DOHH2 (cell line): Measurements from ENCODE around the gene UROC1.

Source experiments
- H3F3A ChIP-seq: fragments of 200-600 bp; sonication (generic), shearing (Covaris generic); 2 replicates; pipeline ENCODE4 v1.6.0; 2016; ENCODE audit warnings: antibody characterized with exemption, mild to moderate bottlenecking; ENCODE audit not compliant: control insufficient read depth, insufficient read depth
- H3K27ac ChIP-seq: fragments of 200-600 bp; sonication (generic); 2 replicates; pipeline ENCODE4 v1.5.1; 2014; ENCODE audit warnings: low read depth, mild to moderate bottlenecking, low read length, moderate library complexity
- H3K27me3 ChIP-seq: fragments of 200-600 bp; sonication (generic); 2 replicates; pipeline ENCODE4 v1.6.1; 2014; ENCODE audit warnings: mild to moderate bottlenecking, low read length, mixed read lengths; ENCODE audit not compliant: control insufficient read depth
- H3K36me3 ChIP-seq: fragments of 200-600 bp; sonication (generic); 2 replicates; pipeline ENCODE4 v1.6.1; 2014; ENCODE audit warnings: mild to moderate bottlenecking, low read length, moderate library complexity, mixed read lengths; ENCODE audit not compliant: control insufficient read depth
- H3K4me1 ChIP-seq: fragments of 200-600 bp; sonication (generic); 2 replicates; pipeline ENCODE4 v1.6.1; 2014; ENCODE audit warnings: mild to moderate bottlenecking, low read length, mixed read lengths; ENCODE audit not compliant: control insufficient read depth
- H3K4me2 ChIP-seq: fragments of 200-600 bp; sonication (generic); 2 replicates; pipeline ENCODE4 v1.6.0; 2014; ENCODE audit warnings: mild to moderate bottlenecking, low read length, moderate library complexity
- H3K4me3 ChIP-seq: fragments of 200-600 bp; sonication (generic); 2 replicates; pipeline ENCODE4 v1.5.1; 2014; ENCODE audit warnings: mild to moderate bottlenecking, low read length, mixed read lengths
- H3K79me2 ChIP-seq: fragments of 200-600 bp; sonication (generic); 2 replicates; pipeline ENCODE4 v1.6.1; 2014; ENCODE audit warnings: mild to moderate bottlenecking, low read length, mixed read lengths; ENCODE audit not compliant: control insufficient read depth
- H3K9me2 ChIP-seq: fragments of 200-600 bp; sonication (generic); replicated peaks from 2 replicates; pipeline ENCODE4 v1.6.1; 2014; ENCODE audit warnings: mild to moderate bottlenecking, low read length, mixed read lengths; ENCODE audit not compliant: control insufficient read depth
- H3K9me3 ChIP-seq: fragments of 200-600 bp; sonication (generic); 2 replicates; pipeline ENCODE4 v1.6.1; 2014; ENCODE audit warnings: antibody characterized with exemption, low read length, mixed read lengths; ENCODE audit not compliant: control insufficient read depth, insufficient read depth
- H4K20me1 ChIP-seq: fragments of 200-600 bp; sonication (generic); 2 replicates; pipeline ENCODE4 v1.6.0; 2014; ENCODE audit warnings: low read depth, mild to moderate bottlenecking, antibody characterized with exemption, low read length, moderate library complexity; ENCODE audit not compliant: control insufficient read depth, insufficient read depth
- CTCF ChIP-seq: fragments of 200-600 bp; sonication (generic); IDR thresholded peaks from one replicate; pipeline ENCODE4 v1.5.1; 2014; ENCODE audit warnings: antibody characterized with exemption, mild to moderate bottlenecking, low read depth, low read length; ENCODE audit not compliant: poor library complexity, severe bottlenecking
- EZH2phosphoT487 ChIP-seq: fragments of 200-600 bp; sonication (generic); IDR thresholded peaks from 2 replicates; pipeline ENCODE4 v1.6.1; 2017; ENCODE audit warnings: borderline replicate concordance, mild to moderate bottlenecking, antibody characterized with exemption, low read length, moderate library complexity, mixed read lengths

The UROC1 gene

GRCh38 chr3:126557761-126558160, 40.2 kb upstream of the UROC1 start:
- no peak overlapping the region for H3K4me2 ChIP-seq
- H3K4me1 ChIP-seq = no peaks in the 10 kb centered on the region
- no peaks in the 10 kb centered on the region for H3K79me2 ChIP-seq
- no peaks in the 10 kb centered on the region for H3F3A ChIP-seq
- H4K20me1 ChIP-seq = no peaks in the 10 kb centered on the region
- H3K36me3 ChIP-seq = no peaks in the 10 kb centered on the region
- no peak overlapping the region for H3K4me3 ChIP-seq
- no peaks in the 10 kb centered on the region for H3K9me3 ChIP-seq
- no peak overlapping the region for H3K27ac ChIP-seq
- 0 out of 2 replicates have a peak, but pooled peaks cover 7% of the 10 kb centered on the region for H3K27me3 ChIP-seq
- H3K9me2 ChIP-seq = no peaks in the 10 kb centered on the region
- TF ChIP-seq CTCF = no peak
- no peak for TF ChIP-seq EZH2phosphoT487

- H3K27me3 ChIP-seq = 0 out of 2 replicates have a peak, but pooled peaks cover 7% of the 10 kb centered on the region
- no peak overlapping the region for H3K4me3 ChIP-seq
- H3K36me3 ChIP-seq = no peaks in the 10 kb centered on the region
- no peak overlapping the region for H3K27ac ChIP-seq
- H3K79me2 ChIP-seq = no peaks in the 10 kb centered on the region
- no peaks in the 10 kb centered on the region for H3K4me1 ChIP-seq
- H4K20me1 ChIP-seq = no peaks in the 10 kb centered on the region
- no peaks in the 10 kb centered on the region for H3F3A ChIP-seq
- H3K9me3 ChIP-seq = no peaks in the 10 kb centered on the region
- H3K9me2 ChIP-seq = no peaks in the 10 kb centered on the region
- no peak for TF ChIP-seq EZH2phosphoT487
- no peak overlapping the region for H3K4me2 ChIP-seq
These were observed 39.8 kb upstream of the UROC1 start for GRCh38 chr3:126557415-126557745.

GRCh38 chr3:126556637-126557414, 39.3 kb upstream of the UROC1 start:
- no peaks in the 10 kb centered on the region for H3K9me3 ChIP-seq
- H3K4me1 ChIP-seq = no peaks in the 10 kb centered on the region
- H3K36me3 ChIP-seq = no peaks in the 10 kb centered on the region
- no peaks in the 10 kb centered on the region for H3F3A ChIP-seq
- H3K9me2 ChIP-seq = no peaks in the 10 kb centered on the region
- no peak overlapping the region for H3K4me2 ChIP-seq
- no peak for TF ChIP-seq EZH2phosphoT487
- TF ChIP-seq CTCF = no peak
- 0 out of 2 replicates have a peak, but pooled peaks cover 4% of the 10 kb centered on the region for H3K27me3 ChIP-seq
- H3K79me2 ChIP-seq = no peaks in the 10 kb centered on the region
- H4K20me1 ChIP-seq = no peaks in the 10 kb centered on the region
- no peak overlapping the region for H3K27ac ChIP-seq
- H3K4me3 ChIP-seq = no peak overlapping the region
